Measurements from ENCODE around the gene DRD3.

DNA sequence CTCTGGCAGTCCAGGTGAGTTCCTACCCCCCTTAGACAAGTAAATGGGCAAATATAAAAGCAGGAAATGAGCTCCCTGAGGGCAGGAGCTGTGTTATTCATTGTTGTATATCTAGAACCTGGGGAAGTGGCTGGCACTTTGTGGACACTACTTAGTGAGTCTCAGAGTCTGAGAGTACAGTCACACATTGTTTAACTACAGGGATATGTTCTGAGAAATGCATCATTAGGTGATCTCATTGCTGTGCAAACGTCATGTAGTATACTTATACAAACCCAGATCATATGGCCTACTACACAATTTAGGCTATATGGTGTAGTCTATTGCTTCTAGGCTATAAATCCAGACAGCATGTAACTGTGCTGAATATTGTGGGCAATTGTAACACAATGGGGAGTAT, 52.4 kb downstream of the DRD3 start:
- TF ChIP-seq POLR2AphosphoS5 (IDR thresholded peaks at IDR 0.05; ENCODE audit: low read depth, low read length) (no peak), POLR2A (IDR thresholded peaks at IDR 0.05; ENCODE audit: low read depth, low read length) (no peak), TAF1 (IDR thresholded peaks at IDR 0.05; ENCODE audit: low read depth, low read length) (no peak), PAX5 (IDR thresholded peaks at IDR 0.05; ENCODE audit: insufficient read depth, low read length, severe bottlenecking) (no peak), SPI1 (IDR thresholded peaks at IDR 0.05; ENCODE audit: low read depth, low read length) (no peak)
